ENCODE measurements around the gene STRAP.

Gene STRAP

GRCh38 chr12:15882118-15882971, at the start of gene STRAP:
Gene STRAP (plus strand): TSS chr12:15882387. CDS start chr12:15882708, 321 bp downstream.
- in situ Hi-C loops (cut with MboI; ENCODE audit: low sequenced_read_pairs) = no loop called here

GRCh38 chr12:15834575-15834974, 47.6 kb upstream of the STRAP start:
- in situ Hi-C loops (cut with MboI; ENCODE audit: low sequenced_read_pairs) = loop anchor here (25.0 kb wide), 1 partner anchor 572 kb away; no protein-coding TSS in a partner anchor

- in situ Hi-C loops (cut with MboI; ENCODE audit: low sequenced_read_pairs) = loop anchor here (25.0 kb wide), 1 partner anchor 575 kb away; no protein-coding TSS in a partner anchor
Measured at GRCh38 chr12:15837141-15837790, 44.9 kb upstream of the STRAP start.

DNA sequence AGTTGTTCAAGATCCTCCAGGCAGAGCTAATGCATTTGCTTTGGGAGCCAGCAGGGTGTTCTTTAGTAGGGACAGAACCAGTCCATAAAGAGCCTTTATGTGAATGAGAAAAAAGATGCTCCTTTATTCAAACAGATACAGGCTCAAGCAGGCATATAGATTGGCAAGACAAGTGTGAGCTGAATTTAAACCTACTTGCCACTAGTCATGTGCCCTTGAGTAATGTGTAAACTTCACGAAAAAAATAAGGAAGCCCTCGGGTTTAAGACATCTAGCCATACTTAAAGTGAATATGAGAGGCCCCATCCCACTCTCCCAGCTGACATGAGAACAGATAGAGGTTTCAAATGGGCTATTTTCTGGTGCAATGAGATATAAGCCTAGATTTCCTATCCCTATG, 43.1 kb upstream of the STRAP start:
- in situ Hi-C loops (cut with MboI; ENCODE audit: low sequenced_read_pairs) = loop anchor here (25.0 kb wide), 1 partner anchor 577 kb away; no protein-coding TSS in a partner anchor

DNA sequence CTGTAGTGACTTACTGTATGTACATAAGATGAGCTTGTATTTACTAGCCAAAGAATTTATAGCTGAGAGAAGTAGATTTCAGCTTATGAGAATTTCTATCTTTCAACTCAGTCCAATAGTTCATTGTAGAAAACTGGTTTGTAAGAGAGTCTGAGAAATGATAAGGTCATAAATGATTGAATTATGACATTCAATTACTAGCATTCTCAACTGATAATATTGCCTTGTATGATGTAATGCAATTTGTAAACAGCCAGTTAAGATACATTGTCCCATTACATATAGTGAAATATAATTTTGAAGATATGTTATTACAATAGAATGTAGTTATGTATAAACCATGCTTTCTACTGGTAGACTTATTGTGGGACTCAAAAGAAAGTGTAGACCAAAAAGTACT, 42.5 kb upstream of the STRAP start:
- in situ Hi-C loops (cut with MboI; ENCODE audit: low sequenced_read_pairs) = loop anchor here (25.0 kb wide), 1 partner anchor 577 kb away; no protein-coding TSS in a partner anchor

GRCh38 chr12:15842108-15842507, 40.1 kb upstream of the STRAP start:
- in situ Hi-C loops (cut with MboI; ENCODE audit: low sequenced_read_pairs) = loop anchor here (25.0 kb wide), 1 partner anchor 580 kb away; no protein-coding TSS in a partner anchor

GRCh38 chr12:15846887-15847286, 35.3 kb upstream of the STRAP start:
- in situ Hi-C loops (cut with MboI; ENCODE audit: low sequenced_read_pairs) = loop anchor here (25.0 kb wide), 1 partner anchor 585 kb away; no protein-coding TSS in a partner anchor

DNA sequence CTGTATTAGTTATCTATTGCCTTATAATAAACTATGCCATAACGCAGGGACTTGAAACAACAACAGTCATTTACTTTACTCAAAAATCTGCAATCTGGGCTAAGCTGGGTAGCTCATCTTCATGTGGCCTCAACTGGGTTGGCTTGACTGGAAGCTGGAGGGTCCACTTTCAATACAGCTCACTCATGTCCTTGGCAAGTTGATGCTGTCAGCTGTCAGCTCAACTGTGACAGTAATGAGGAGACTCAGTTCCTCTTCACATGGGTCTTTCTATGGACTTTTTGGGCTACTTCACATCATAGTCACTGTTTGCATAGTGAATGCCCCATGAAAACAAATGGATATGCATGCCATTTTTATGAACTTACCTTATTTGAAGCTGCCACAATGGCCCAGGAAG, 33.6 kb upstream of the STRAP start:
- in situ Hi-C loops (cut with MboI; ENCODE audit: low sequenced_read_pairs) = loop anchor here (25.0 kb wide), 1 partner anchor 586 kb away; no protein-coding TSS in a partner anchor

- in situ Hi-C loops (cut with MboI; ENCODE audit: low sequenced_read_pairs) = loop anchor here (10.0 kb wide), 1 partner anchor 256 kb away; no protein-coding TSS in a partner anchor
Measured at GRCh38 chr12:15851045-15851620, 31.1 kb upstream of the STRAP start.

DNA sequence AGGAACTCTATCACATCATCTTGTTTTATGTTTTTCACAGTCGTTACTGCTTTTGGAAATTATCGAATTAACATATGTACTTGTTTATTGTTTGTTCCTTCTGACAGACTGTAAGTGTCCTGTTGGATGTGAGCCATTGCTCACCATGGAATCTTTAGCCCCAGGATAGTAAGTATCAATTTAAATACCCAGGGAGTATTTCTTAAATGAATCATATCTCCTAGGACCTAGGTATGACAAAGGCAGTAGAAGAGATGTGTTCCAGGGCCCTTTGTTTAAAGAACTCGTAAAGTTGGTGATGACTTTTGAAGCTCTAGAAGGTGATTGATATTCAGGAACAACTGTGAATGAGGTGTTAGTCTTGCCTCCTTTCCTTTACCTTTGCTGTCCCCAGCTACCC, 30.3 kb upstream of the STRAP start:
- in situ Hi-C loops (cut with MboI; ENCODE audit: low sequenced_read_pairs) = loop anchor here (10.0 kb wide), 1 partner anchor 257 kb away; no protein-coding TSS in a partner anchor

- in situ Hi-C loops (cut with MboI; ENCODE audit: low sequenced_read_pairs) = loop anchor here (10.0 kb wide), 1 partner anchor 258 kb away; no protein-coding TSS in a partner anchor
Measured at GRCh38 chr12:15852383-15852782, 29.8 kb upstream of the STRAP start.

- in situ Hi-C loops (cut with MboI; ENCODE audit: low sequenced_read_pairs) = loop anchor here (10.0 kb wide), 1 partner anchor 259 kb away; no protein-coding TSS in a partner anchor
Measured at GRCh38 chr12:15853877-15854276, 28.3 kb upstream of the STRAP start.

GRCh38 chr12:15854916-15855315, 27.3 kb upstream of the STRAP start:
- in situ Hi-C loops (cut with MboI; ENCODE audit: low sequenced_read_pairs) = loop anchor here (10.0 kb wide), 1 partner anchor 260 kb away; no protein-coding TSS in a partner anchor

DNA sequence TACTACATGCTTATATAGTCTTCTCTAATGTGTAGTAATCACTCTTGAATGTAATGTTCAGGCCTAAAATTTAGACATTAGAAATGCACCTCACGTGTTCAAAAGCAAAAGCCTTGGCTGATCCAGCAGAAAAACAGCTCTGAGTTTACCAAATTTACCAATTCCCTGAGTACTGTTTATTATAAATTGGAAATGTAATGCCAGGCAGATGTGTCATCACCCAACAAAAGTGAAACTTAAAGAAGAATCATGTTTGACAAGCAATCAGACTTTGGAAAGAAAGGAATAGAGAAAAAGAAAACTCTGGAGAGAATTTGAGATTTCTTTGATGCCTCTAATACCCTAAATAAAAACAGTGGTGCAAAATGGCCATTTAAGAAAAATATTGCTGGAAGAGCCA, 26.5 kb upstream of the STRAP start:
- in situ Hi-C loops (cut with MboI; ENCODE audit: low sequenced_read_pairs) = loop anchor here (10.0 kb wide), 1 partner anchor 261 kb away; no protein-coding TSS in a partner anchor

- in situ Hi-C loops (cut with MboI; ENCODE audit: low sequenced_read_pairs) = loop anchor here (10.0 kb wide), 1 partner anchor 262 kb away; no protein-coding TSS in a partner anchor
Measured at GRCh38 chr12:15856097-15856982, 25.8 kb upstream of the STRAP start.

- in situ Hi-C loops (cut with MboI; ENCODE audit: low sequenced_read_pairs) = loop anchor here (10.0 kb wide), 1 partner anchor 264 kb away; no protein-coding TSS in a partner anchor
Measured at GRCh38 chr12:15858353-15858752, 23.8 kb upstream of the STRAP start.

DNA sequence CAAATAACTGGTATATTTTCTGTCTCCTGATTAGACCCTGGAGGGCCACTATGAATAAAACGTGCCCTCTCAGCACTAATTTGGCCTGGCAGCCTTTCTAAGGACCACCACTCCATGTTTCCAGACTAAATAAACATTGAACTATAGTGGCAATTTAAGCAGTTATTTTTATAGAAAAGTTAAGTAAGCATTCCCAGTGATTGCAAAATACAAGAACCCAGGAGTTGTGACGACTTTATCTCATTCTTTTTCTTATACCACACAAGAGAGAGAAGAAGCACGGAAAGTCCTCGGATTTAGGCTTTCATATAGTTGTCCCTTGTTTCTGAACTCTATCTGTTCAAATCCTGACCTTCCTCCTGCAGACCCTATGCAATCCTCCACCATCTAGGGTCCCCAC, 23.1 kb upstream of the STRAP start:
- in situ Hi-C loops (cut with MboI; ENCODE audit: low sequenced_read_pairs) = loop anchor here (10.0 kb wide), 1 partner anchor 264 kb away; no protein-coding TSS in a partner anchor

DNA sequence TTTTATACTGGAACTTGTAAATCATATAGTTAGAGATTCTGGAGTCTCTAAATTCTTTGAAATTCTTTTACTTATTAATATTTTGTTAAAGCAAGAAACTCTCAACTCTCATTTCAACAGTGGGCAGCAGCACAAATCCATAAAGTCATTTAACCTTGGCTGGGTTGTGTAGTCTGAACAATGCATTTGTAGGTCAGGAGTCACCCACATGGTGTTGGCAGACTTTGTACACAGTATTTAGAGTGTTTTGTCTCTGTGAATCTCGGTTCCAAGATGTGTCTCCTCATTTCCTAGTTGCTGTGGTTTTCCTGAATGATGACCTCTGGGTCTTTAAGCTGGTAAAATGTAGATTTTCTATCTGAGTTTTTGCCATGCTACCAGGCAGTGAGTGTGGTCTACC, 20.8 kb upstream of the STRAP start:
- in situ Hi-C loops (cut with MboI; ENCODE audit: low sequenced_read_pairs) = no loop called here

DNA sequence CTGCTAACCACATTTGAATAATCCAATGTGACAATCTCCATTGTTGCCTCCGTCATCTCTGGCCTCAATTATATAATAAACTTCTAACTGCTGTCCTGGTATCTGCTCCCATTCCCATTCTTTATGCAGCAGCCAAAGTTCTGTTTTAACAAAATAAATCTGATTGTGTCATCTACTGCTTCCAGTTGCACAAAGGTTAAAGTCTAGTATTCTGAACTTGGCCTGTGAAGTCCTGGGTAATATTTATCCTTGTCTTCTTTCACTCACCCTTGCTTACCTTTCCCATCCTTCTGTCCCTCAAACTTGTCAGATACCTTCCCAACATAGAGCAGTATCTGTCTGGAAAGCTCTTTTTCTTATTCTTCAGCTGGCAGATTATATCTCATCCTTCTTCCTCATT, 19.3 kb upstream of the STRAP start:
- in situ Hi-C loops (cut with MboI; ENCODE audit: low sequenced_read_pairs) = no loop called here

GRCh38 chr12:15863372-15863771, 18.8 kb upstream of the STRAP start:
- in situ Hi-C loops (cut with MboI; ENCODE audit: low sequenced_read_pairs) = no loop called here
